HepG2 (cell line): Measurements from ENCODE around the gene TEX53. TPM values are rescaled to one million over a fixed set of nuclear protein-coding genes. Genes with fewer than 3 reads are reported as not detected.

Experiments used
- ARHGAP35 ChIP-seq: sonication (generic); formaldehyde crosslinking; IDR thresholded peaks from 2 replicates; pipeline ENCODE4 v1.9.0; 2022; ENCODE audit warnings: mild to moderate bottlenecking, inconsistent platforms, moderate library complexity, missing genetic modification reagents, borderline replicate concordance
- EEA1 ChIP-seq: sonication (generic); formaldehyde crosslinking; IDR thresholded peaks from 2 replicates; pipeline ENCODE4 v1.5.1; 2020; ENCODE audit warnings: mild to moderate bottlenecking, missing genetic modification reagents, borderline replicate concordance
- FOXP4 ChIP-seq: sonication (generic); formaldehyde crosslinking; IDR thresholded peaks from 2 replicates; pipeline ENCODE4 v1.4.0; 2020; ENCODE audit warnings: missing genetic modification reagents
- HNF1A ChIP-seq, 2 experiments: sonication (generic) in 1 of 2; formaldehyde crosslinking in 1 of 2; IDR thresholded peaks; 2 replicates each; pipeline versions ENCODE4 v1.4.0 to v1.6.1; 2016 to 2020; ENCODE audit warnings: borderline replicate concordance in 1 of 2, low read depth in 1 of 2, mild to moderate bottlenecking in 1 of 2, missing genetic modification reagents in 1 of 2
- ISL2 ChIP-seq: sonication (generic); formaldehyde crosslinking; IDR thresholded peaks from 2 replicates; pipeline ENCODE4 v1.5.0; 2020; ENCODE audit warnings: missing genetic modification reagents
- KDM1A ChIP-seq: IDR thresholded peaks from 2 replicates; pipeline ENCODE4 v1.6.1; 2016; ENCODE audit warnings: missing compliant biosample characterization
- MIER3 ChIP-seq: IDR thresholded peaks from 2 replicates; pipeline ENCODE4 v1.6.1; 2016; ENCODE audit warnings: missing compliant biosample characterization, borderline replicate concordance
- NFIC ChIP-seq: IDR thresholded peaks from 2 replicates; pipeline ENCODE4 v1.6.1; 2012; ENCODE audit warnings: mild to moderate bottlenecking, low read length, inconsistent platforms
- NR2F1 ChIP-seq, 2 experiments: fragments of 450-650 bp in 1 of 2; formaldehyde crosslinking in 1 of 2; IDR thresholded peaks; 2 replicates each; pipeline versions ENCODE4 v1.5.0 to v1.6.1; 2016 to 2020; ENCODE audit warnings: mild to moderate bottlenecking in 1 of 2, missing compliant biosample characterization in 1 of 2, missing genetic modification reagents in 1 of 2, moderate library complexity in 1 of 2
- THAP7 ChIP-seq: sonication (generic); formaldehyde crosslinking; IDR thresholded peaks from 2 replicates; pipeline ENCODE4 v1.8.1; 2023; ENCODE audit warnings: mild to moderate bottlenecking, missing genetic modification reagents
- YEATS4 ChIP-seq: sonication (generic); formaldehyde crosslinking; IDR thresholded peaks from 2 replicates; pipeline ENCODE4 v1.4.0; 2020; ENCODE audit warnings: missing genetic modification reagents, borderline replicate concordance
- ZBTB7A ChIP-seq: sonication (generic); formaldehyde crosslinking; IDR thresholded peaks from 2 replicates; pipeline ENCODE4 v1.8.0; 2022; ENCODE audit warnings: mild to moderate bottlenecking, missing genetic modification reagents
- ZNF326 ChIP-seq: sonication (generic); formaldehyde crosslinking; IDR thresholded peaks from 2 replicates; pipeline ENCODE4 v1.4.0; 2020; ENCODE audit warnings: missing genetic modification reagents, borderline replicate concordance
- ZNF414 ChIP-seq: sonication (generic); formaldehyde crosslinking; IDR thresholded peaks from 2 replicates; pipeline ENCODE4 v1.5.0; 2020; ENCODE audit warnings: missing genetic modification reagents
- ZNF468 ChIP-seq: sonication (generic); formaldehyde crosslinking; IDR thresholded peaks from 2 replicates; pipeline ENCODE4 v1.8.0; 2022; ENCODE audit warnings: mild to moderate bottlenecking, moderate library complexity, missing genetic modification reagents
- ZNF510 ChIP-seq: sonication (generic); formaldehyde crosslinking; IDR thresholded peaks from 2 replicates; pipeline ENCODE4 v1.4.0; 2020; ENCODE audit warnings: low read depth, mild to moderate bottlenecking, missing genetic modification reagents
- ZNF619 ChIP-seq: sonication (generic); formaldehyde crosslinking; IDR thresholded peaks from 2 replicates; pipeline ENCODE4 v1.4.0; 2020; ENCODE audit warnings: mild to moderate bottlenecking, missing genetic modification reagents
- ZSCAN29 ChIP-seq: sonication (generic); formaldehyde crosslinking; conservative IDR thresholded peaks from 2 replicates; pipeline ENCODE4 v1.4.0; 2020; ENCODE audit warnings: mild to moderate bottlenecking, missing genetic modification reagents
- ZSCAN30 ChIP-seq: sonication (generic); formaldehyde crosslinking; IDR thresholded peaks from 2 replicates; pipeline ENCODE4 v1.5.0; 2020; ENCODE audit warnings: mild to moderate bottlenecking, missing genetic modification reagents
- ZUFSP ChIP-seq: sonication (generic); formaldehyde crosslinking; IDR thresholded peaks from 2 replicates; pipeline ENCODE4 v1.9.0; 2021; ENCODE audit warnings: missing genetic modification reagents, mild to moderate bottlenecking, borderline replicate concordance
- polyA plus RNA-seq, 8 experiments: library from polyadenylated mRNA; depleted of rRNA in 3 of 8; stranded (reverse) in 7 of 8; unstranded in 1 of 8; fragments of >200 nt; fragmentation: Illumina TruSeq in 4 of 8; extraction: Trizol in 4 of 8; gene quantifications; 2 replicates each; pipeline versions ENCODE4 v1.2.1 to v1.2.3, GENCODE V29; 2011 to 2016; ENCODE audit warnings: low read depth in 4 of 8, missing spikeins in 1 of 8, mixed read lengths in 1 of 8; ENCODE audit not compliant: insufficient read depth in 1 of 8
- total RNA-seq, 5 experiments: library from RNA; depleted of rRNA; stranded (reverse); fragments of >200 nt; fragmentation: Illumina TruSeq; extraction: Trizol; gene quantifications; 2 replicates each; pipeline ENCODE4 v1.2.3, GENCODE V29; 2016; ENCODE audit warnings: low read depth in 1 of 5

The TEX53 gene
- total and polyA plus RNA-seq, 2 of the 13 experiments (the other 11 are each of a cell fraction or from before 2014, with no cell fraction given): not detected

GRCh38 chr9:114681594-114682332, 24.2 kb upstream of the TEX53 start, which contains the start of gene TEX48 (continued):
- no peak for TF ChIP-seq ZNF414 (CRISPR knock-in tag)
- no peak for TF ChIP-seq ZNF468 (CRISPR knock-in tag)
- no peak for TF ChIP-seq ZNF510 (CRISPR knock-in tag)
- TF ChIP-seq ZSCAN29 (CRISPR knock-in tag): no peak
- TF ChIP-seq ISL2 (CRISPR knock-in tag): no peak
- TF ChIP-seq KDM1A (CRISPR knock-in tag): no peak
- TF ChIP-seq YEATS4 (CRISPR knock-in tag): no peak
- TF ChIP-seq ZBTB7A (CRISPR knock-in tag): no peak
- no peak for TF ChIP-seq ZSCAN30 (CRISPR knock-in tag)
- no peak for TF ChIP-seq EEA1 (CRISPR knock-in tag)
- TF ChIP-seq THAP7 (CRISPR knock-in tag): no peak
- TF ChIP-seq ARHGAP35 (CRISPR knock-in tag): no peak
- no peak for TF ChIP-seq FOXP4
- no peak for TF ChIP-seq HNF1A (IDR thresholded peaks at IDR 0.05; ENCODE audit: low read depth)
- no peak for TF ChIP-seq HNF1A (CRISPR knock-in tag; IDR thresholded peaks at IDR 0.05; ENCODE audit: borderline replicate concordance)
- no peak for TF ChIP-seq NFIC
- TF ChIP-seq ZUFSP (CRISPR knock-in tag): no peak
- no peak for TF ChIP-seq ZNF326
- TF ChIP-seq MIER3: no peak; the same call in 1 of the 2 replicates
- peak in 1 of 2 experiments; percentile 63; a peak in 1 of 4 replicates for TF ChIP-seq NR2F1 (CRISPR knock-in tag; IDR thresholded peaks at IDR 0.05)
- TF ChIP-seq ZNF619 (CRISPR knock-in tag): 0 out of 2 replicates have a peak, but pooled peaks have one; percentile 40
